Left forelimb (tissue), 1 donor: ENCODE data around the gene ZFAND6.
A peak's percentile ranks its signal among the peaks of the same experiment; 100 is the strongest.
"Not testable (repeated sequence)": the region's sequence is repeated elsewhere in the genome, so short reads cannot be mapped to it uniquely, and the experiment has no call there.

Source experiments
- DNase-seq: peaks from one replicate; pipeline ENCODE4 v3.0.0-alpha.2; 2018; ENCODE audit warnings: low spot score

ZFAND6 gene

GRCh38 chr15:80058851-80059785 lies at the start of gene ZFAND6:
Gene ZFAND6, plus strand, starts transcription at chr15:80059676. Its CDS starts 60,669 bp downstream, at chr15:80120345.
- DNase-seq = peak; percentile 96

- no peak for DNase-seq
Observed at GRCh38 chr15:80010131-80010673, 49.3 kb upstream of the ZFAND6 start.

GRCh38 chr15:80011041-80011523 lies 48.4 kb upstream of the ZFAND6 start:
- DNase-seq = not testable (repeated sequence)

GRCh38 chr15:80011596-80011995 lies 47.9 kb upstream of the ZFAND6 start:
- no peak for DNase-seq

GRCh38 chr15:80012060-80012726 lies 47.3 kb upstream of the ZFAND6 start:
- DNase-seq = no peak

- not testable (repeated sequence) for DNase-seq
Observed at GRCh38 chr15:80014186-80014585, 45.3 kb upstream of the ZFAND6 start.

DNA sequence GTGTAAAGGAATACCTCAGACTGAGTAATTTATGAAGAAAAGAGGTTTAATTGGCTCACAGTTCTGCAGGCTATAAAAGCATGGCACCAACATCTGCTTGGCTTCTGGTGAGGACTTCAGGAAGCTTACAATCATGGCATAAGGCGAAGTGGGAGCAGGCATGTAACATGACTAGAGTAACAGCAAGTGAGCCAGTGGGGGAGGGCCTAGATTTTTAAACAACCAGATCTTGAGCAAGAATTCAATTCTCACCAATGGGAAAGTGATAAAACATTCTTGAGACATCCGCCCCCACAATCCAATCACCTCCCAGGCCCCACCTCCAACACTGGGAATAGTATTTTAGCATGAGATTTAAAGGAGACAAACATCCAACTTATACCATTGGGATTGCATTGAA lies 44.3 kb upstream of the ZFAND6 start:
- DNase-seq = no peak

DNA sequence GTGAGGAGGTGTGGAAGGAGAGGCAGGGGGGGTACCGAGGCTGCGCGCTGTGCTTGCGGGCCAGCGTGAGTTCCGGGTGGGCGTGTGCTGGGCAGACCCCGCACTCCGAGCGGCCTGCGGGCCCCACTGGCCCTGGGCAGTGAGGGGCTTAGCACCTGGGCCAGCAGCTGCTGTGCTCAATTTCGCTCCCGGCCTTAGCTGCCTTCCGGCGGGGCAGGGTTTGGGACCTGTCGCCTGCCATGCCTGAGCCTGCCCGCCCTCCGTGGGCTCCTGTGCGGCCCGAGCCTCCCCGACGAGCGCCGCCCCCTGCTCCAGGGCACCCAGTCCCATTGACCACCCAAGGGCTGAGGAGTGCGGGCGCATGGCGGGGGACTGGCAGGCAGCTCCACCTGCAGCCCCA lies 43.0 kb upstream of the ZFAND6 start:
- DNase-seq = not testable (repeated sequence)

DNA sequence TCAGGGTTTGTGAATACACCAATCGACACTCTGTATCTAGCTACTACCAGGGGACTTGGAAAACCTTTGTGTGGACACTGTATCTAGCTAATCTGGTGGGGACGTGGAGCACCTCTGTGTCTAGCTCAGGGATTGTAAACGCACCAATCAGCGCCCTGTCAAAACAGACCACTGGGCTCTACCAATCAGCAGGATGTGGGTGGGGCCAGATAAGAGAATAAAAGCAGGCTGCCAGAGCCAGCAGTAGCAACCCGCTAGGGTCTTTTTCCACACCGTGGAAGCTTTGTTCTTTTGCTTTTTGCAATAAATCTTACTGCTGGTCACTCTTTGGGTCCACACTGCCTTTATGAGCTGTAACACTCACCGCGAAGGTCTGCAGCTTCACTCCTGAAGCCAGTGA lies 42.3 kb upstream of the ZFAND6 start:
- DNase-seq = not testable (repeated sequence)

GRCh38 chr15:80019168-80019745 lies 40.2 kb upstream of the ZFAND6 start:
- no peak for DNase-seq

DNA sequence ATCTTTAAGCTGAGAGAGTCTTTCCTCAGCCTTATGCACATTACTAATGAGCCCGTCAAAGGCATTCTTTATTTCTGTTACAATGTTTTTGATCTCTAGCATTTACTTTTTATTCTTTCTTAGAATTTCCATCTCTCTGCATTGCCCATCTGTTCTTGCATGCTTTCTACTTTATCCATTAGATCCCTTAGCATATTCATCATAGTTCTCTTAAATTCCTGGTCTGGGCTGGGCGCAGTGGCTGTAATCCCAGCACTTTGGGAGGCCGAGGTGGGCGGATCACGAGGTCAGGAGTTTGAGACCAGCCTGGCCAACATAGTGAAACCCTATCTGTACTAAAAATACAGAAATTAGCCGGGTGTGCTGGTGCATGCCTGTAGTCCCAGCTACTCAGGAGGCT lies 39.3 kb upstream of the ZFAND6 start:
- not testable (repeated sequence) for DNase-seq

- no peak for DNase-seq
Observed at GRCh38 chr15:80020731-80021130, 38.7 kb upstream of the ZFAND6 start.

- no peak for DNase-seq
Observed at GRCh38 chr15:80026310-80026709, 33.2 kb upstream of the ZFAND6 start.

DNA sequence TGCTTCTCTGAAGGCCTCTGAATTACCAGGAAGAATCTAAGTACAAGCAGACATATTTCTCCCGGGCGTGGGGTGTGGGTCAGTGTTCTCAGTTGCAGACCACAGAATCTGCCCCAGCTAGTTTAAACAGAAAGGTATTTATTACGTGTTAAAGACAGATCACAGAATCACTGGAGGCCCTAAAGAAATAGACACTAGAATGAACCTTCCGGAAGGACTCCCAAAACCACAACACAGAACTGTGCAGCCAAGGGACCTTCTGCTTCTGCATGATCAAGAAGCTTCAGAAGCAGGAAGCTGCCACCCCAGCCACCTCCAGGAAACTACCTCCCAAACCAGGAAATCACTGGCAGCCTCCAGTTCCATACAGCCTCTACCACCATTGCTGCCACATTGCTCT lies 32.7 kb upstream of the ZFAND6 start:
- DNase-seq = no peak

DNA sequence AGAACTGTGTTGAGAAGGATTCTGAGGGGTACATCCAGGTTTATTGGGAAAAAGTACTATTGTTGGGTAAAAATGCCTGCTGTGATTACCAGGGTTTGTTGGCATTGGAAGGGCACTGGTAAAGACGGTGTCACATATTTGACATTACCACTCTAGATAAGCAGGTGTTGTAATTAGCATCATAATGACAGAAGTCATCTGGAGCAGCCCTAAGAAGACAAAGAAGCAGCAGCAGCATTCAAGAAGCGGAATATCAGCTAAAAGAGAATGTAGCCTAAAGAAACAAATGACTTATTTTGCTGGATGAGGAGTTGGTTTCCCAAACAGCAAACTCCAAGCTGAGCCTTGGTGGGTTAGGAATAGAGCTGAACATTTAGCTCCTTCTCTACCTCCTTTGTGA lies 30.5 kb upstream of the ZFAND6 start:
- DNase-seq = no peak

DNA sequence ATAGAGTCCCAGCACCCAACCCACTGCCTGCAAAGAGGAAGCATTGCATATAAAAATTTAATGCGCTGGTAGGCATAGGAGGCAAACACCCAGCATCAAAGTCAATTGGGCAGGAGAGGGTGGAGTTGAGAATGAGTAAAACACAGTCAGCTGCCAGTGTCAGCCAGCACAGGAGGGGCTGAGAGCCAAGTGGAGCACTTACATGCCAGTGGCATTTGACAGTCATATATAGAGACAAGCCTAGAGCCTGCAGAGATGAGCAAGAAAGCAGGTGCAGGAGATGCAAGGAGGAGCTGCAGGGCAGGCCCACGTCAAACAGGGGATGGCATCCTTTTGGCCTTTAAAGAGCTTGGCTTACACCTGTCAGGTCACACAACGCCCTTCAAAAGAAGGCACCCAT lies 27.6 kb upstream of the ZFAND6 start:
- no peak for DNase-seq

DNA sequence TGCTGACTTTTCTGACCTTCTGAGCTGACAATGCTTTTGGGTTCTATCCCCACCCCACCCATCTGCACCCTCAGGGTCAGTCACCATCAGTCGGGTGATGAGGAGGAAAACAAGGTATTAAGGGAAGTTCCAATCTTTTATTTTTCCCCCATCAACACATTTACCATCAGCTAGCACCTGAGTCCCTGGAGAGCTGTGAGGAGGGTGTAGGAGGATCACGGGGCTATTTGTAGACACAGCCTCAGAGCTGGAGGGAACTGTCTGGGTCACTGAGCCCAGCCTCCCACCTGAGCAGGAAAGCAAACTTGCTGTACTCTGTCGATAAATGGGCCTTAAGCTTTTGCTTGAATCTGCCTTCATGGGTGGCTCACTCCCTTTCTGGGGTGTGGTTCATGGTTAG lies 24.8 kb upstream of the ZFAND6 start:
- DNase-seq = no peak

DNA sequence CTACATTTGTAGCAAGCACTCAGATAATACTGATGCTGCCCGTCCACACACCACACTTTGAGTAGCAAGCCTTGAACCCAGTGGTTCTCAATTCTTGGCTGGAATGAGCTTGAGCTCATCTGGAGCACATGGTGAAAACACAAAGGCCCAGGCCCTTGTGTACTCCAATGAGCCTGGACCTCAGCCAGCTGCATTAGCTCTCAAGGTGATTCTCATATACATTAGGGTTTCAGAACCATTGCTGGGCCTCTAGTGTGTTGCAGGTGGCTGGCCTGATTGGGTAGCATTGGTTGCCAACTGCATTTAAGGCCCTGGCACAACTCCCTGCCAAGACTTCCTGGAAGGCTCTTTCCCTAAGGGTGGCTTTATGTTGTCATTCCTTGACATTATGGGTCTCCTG lies 23.4 kb upstream of the ZFAND6 start:
- DNase-seq = no peak

DNA sequence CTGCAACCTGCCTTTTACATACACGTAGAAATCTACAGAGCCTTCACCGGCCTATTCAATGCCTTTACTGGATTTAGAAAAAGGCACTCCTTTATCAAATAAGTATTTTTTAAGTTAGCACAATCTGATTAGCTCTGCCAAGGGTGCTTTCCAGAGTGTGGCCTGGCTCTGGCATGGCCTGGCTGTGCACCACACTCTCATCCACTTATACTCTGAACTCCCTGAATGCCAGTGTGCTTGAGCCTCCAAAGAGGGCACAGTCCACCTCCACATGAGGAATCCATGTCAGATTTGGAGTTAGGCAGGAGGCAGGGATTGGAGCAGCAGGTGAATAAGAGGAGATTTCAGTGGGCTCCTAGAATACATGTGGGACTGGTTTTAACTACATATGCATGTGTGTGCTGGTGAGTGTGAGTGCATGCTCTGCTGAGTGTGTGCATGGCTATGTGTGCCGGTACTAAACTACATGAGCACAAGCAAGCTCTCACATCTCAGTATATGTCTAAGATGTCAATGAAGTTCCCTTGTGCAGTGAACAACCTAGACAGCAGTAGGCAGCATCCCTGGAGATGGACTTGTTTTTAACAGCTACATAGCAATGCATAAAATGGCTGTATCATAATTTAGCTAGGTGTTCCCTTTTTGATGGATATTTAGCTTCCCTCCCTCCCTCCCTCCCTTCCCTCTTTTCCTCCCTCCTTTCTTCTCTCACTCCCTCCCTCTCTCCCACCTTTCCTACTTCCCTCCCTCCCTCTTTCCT lies 17.8 kb upstream of the ZFAND6 start:
- no peak for DNase-seq

- DNase-seq = no peak
Observed at GRCh38 chr15:80042568-80042967, 16.9 kb upstream of the ZFAND6 start.

GRCh38 chr15:80045219-80045618 lies 14.3 kb upstream of the ZFAND6 start:
- DNase-seq = not testable (repeated sequence)

- no peak for DNase-seq
Observed at GRCh38 chr15:80049046-80049445, 10.4 kb upstream of the ZFAND6 start.
